Gastrocnemius medialis (tissue), 4 donors: ENCODE results near the gene TCHP.

Source experiments
- CTCF ChIP-seq, 5 experiments: fragments of 450-650 bp in 3 of 5; fragments of 200-600 bp in 2 of 5; sonication (generic) in 2 of 5; IDR thresholded peaks in 4 of 5; conservative IDR thresholded peaks in 1 of 5; 1 replicate in 4 of 5; 2 replicates in 1 of 5; pipeline ENCODE4 v1.5.1; 2016 to 2019; ENCODE audit warnings: antibody characterized with exemption in 5 of 5, mild to moderate bottlenecking in 3 of 5, moderate library complexity in 3 of 5
- POLR2A ChIP-seq, 2 donors: fragments of 450-650 bp; IDR thresholded peaks; one replicate each; pipeline ENCODE4 v1.6.1; 2017; ENCODE audit warnings: antibody characterized with exemption in 2 of 2, mild to moderate bottlenecking in 2 of 2, moderate library complexity in 2 of 2

DNA sequence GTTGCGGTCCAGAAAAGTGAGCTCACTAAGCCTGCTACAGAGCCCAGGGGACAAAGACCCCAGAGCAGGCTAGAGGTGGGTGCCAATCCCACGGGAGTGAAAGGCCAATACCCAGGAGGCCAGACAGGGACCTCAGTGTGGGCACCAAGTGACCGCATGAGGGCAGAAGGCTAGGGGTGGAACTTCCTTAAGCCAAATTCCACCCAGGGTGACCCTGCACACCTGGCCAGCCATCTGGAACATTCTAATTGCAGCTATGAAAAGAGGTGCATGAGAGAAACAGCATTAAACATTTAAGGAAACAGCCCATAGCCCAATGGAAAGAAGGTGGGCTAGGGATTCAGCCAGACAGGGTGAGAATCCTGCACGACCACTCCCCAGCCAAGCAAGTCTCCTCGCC, 39.1 kb upstream of the TCHP start:
- no peak for TF ChIP-seq CTCF (IDR thresholded peaks at IDR 0.05 in 4 of 5, conservative IDR thresholded peaks at IDR 0.05 in 1 of 5)
- TF ChIP-seq POLR2A (IDR thresholded peaks at IDR 0.05): no peak
